ENCODE results near the gene NBL1. TPM values are rescaled to one million over a fixed set of nuclear protein-coding genes. Genes with fewer than 3 reads are reported as not detected.

Gene NBL1
- total and polyA plus RNA-seq, 2 experiments from 2014 or later: 6.1 to 10.6 TPM

GRCh38 chr1:19690342-19690741 is 46.2 kb downstream of the NBL1 start (continued):
- no peak for TF ChIP-seq ZNF462 (CRISPR knock-in tag; IDR thresholded peaks at IDR 0.05)
- no peak for TF ChIP-seq ETS1 (IDR thresholded peaks at IDR 0.05)

GRCh38 chr1:19694298-19694697 is 50.2 kb downstream of the NBL1 start:
- H3K27ac Mint-ChIP-seq: no peak overlapping the region
- ATAC-seq: no peak
- no peak for TF ChIP-seq ZNF331 (CRISPR knock-in tag; IDR thresholded peaks at IDR 0.05; ENCODE audit: low read depth)
- no peak for TF ChIP-seq CREB1 (CRISPR knock-in tag; IDR thresholded peaks at IDR 0.05; ENCODE audit: low read depth)
- TF ChIP-seq POLR2AphosphoS5 (IDR thresholded peaks at IDR 0.05; ENCODE audit: low read depth): no peak
- TF ChIP-seq STAT1 (IDR thresholded peaks at IDR 0.05; ENCODE audit: unreplicated experiment): no peak
- TF ChIP-seq ETS1 (IDR thresholded peaks at IDR 0.05): no peak
- no peak for TF ChIP-seq JUNB (IDR thresholded peaks at IDR 0.05; ENCODE audit: unreplicated experiment)
- no peak for TF ChIP-seq ZNF114 (CRISPR knock-in tag; IDR thresholded peaks at IDR 0.05)
- TF ChIP-seq CTCF (conservative IDR thresholded peaks at IDR 0.05; ENCODE audit: low read depth in 2 of 2): no peak
- TF ChIP-seq, protein P1, sequence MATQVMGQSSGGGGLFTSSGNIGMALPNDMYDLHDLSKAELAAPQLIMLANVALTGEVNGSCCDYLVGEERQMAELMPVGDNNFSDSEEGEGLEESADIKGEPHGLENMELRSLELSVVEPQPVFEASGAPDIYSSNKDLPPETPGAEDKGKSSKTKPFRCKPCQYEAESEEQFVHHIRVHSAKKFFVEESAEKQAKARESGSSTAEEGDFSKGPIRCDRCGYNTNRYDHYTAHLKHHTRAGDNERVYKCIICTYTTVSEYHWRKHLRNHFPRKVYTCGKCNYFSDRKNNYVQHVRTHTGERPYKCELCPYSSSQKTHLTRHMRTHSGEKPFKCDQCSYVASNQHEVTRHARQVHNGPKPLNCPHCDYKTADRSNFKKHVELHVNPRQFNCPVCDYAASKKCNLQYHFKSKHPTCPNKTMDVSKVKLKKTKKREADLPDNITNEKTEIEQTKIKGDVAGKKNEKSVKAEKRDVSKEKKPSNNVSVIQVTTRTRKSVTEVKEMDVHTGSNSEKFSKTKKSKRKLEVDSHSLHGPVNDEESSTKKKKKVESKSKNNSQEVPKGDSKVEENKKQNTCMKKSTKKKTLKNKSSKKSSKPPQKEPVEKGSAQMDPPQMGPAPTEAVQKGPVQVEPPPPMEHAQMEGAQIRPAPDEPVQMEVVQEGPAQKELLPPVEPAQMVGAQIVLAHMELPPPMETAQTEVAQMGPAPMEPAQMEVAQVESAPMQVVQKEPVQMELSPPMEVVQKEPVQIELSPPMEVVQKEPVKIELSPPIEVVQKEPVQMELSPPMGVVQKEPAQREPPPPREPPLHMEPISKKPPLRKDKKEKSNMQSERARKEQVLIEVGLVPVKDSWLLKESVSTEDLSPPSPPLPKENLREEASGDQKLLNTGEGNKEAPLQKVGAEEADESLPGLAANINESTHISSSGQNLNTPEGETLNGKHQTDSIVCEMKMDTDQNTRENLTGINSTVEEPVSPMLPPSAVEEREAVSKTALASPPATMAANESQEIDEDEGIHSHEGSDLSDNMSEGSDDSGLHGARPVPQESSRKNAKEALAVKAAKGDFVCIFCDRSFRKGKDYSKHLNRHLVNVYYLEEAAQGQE (IDR thresholded peaks at IDR 0.05; ENCODE audit: unreplicated experiment): no peak
- no peak for TF ChIP-seq NANOG (IDR thresholded peaks at IDR 0.05; ENCODE audit: borderline replicate concordance)
- no peak for TF ChIP-seq EZH2 (IDR thresholded peaks at IDR 0.05; ENCODE audit: low read depth, unreplicated experiment)

More at GRCh38 chr1:19694298-19694697, 50.2 kb downstream of the NBL1 start:
- Histone ChIP-seq H3F3A (replicated peaks; ENCODE audit: low read depth) (no peaks in the 10 kb centered on the region), H3K9me2 (ENCODE audit: insufficient read depth) (no peaks in the 10 kb centered on the region), H3K36me3 (ENCODE audit: insufficient read depth) (no peaks in the 10 kb centered on the region), H3K27me3 (ENCODE audit: insufficient read depth) (no peaks in the 10 kb centered on the region), H3K4me1 (ENCODE audit: insufficient read depth) (no peaks in the 10 kb centered on the region), H3K4me2 (no peak overlapping the region), H3K79me2 (replicated peaks; ENCODE audit: insufficient read depth) (no peaks in the 10 kb centered on the region), H4K20me1 (replicated peaks; ENCODE audit: insufficient read depth) (no peaks in the 10 kb centered on the region), H3K4me3 (no peak overlapping the region), H2AFZ (no peak overlapping the region), H3K27ac (ENCODE audit: low read depth) (no peak overlapping the region)
- DNase-seq (ENCODE audit: low spot score): no peak
- Mint-ChIP-seq H3K27me3 (ENCODE audit: insufficient read depth, low read depth, poor library complexity) (peaks cover 4% of the 10 kb centered on the region), H3K9me3 (peaks cover 12% of the 10 kb centered on the region), H3K4me3 (no peak overlapping the region), H3K4me1 (no peaks in the 10 kb centered on the region), H3K36me3 (ENCODE audit: low read depth) (peaks cover 15% of the 10 kb centered on the region)

All from GM23338 (cell line).